ENCODE data around the gene RDH5. TPM values are rescaled to one million over a fixed set of nuclear protein-coding genes. Genes with fewer than 3 reads are reported as not detected.

The RDH5 gene
- total RNA-seq, 3 donors from 2014 or later (not counting 1 experiment from before 2014, with no cell fraction given): 9.6 to 19.0 (median 10.1) TPM

DNA sequence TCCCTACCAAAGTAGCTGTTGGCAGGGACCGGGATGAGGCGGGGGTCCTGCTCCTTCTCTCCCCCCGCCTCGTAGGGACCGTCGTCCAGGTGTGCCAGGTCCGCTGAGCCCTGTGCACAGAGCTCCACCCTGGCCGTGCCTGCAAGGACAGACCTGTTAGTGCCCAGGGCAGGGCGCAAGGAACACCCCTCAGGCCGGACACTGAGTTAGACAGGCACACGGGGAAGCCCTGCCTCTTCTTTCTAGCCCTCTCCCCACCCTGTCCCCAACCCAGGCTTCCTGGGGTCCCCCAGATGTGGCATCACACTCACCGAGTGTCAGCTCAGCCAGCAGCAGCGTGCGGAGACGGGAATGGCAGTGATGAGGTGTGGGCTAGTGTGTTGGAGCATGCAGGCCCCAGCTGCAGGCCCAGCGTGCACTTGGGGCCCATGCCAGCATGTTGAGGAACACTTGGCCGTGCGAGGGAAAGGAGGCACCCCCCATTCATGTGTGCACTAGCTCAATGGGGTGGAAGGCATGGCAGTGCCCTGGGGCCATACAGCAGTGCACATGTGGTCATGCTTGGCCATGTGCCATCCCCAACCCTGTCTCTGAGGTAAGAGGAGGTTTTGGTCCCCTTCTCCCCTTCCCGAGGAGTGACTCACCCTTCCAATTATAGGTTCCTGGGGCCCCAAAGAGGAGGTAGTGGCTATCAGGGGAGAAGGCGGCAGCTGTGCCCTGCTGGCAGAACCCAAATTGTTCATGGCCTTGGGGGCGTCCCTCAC, 19.8 kb upstream of the RDH5 start:
- H3K4me3 ChIP-seq (ENCODE audit: low read length): no peak overlapping the region
- TF ChIP-seq CTCF (IDR thresholded peaks at IDR 0.05): no peak
- no peaks in the 10 kb centered on the region for H3K27me3 ChIP-seq (ENCODE audit: control insufficient read depth, insufficient read depth, low read length)
- no peaks in the 10 kb centered on the region for H3K9me3 ChIP-seq (ENCODE audit: control insufficient read depth, insufficient read depth, low read length)
- 89% methylated on average over 20 of the region's 21 CpGs for WGBS (ENCODE audit: insufficient coverage)
- Mint-ChIP-seq H3K4me1 (no peaks in the 10 kb centered on the region), H3K9me3 (no peaks in the 10 kb centered on the region), H3K27ac (no peak overlapping the region), H3K4me3 (no peak overlapping the region), H3K27me3 (ENCODE audit: low read depth in 2 of 2) (no peaks in the 10 kb centered on the region), H3K36me3 (no peaks in the 10 kb centered on the region)
- no peak overlapping the region for H3K27ac ChIP-seq (ENCODE audit: low read length)
- DNase-seq: no peak
- H3K4me1 ChIP-seq (ENCODE audit: control insufficient read depth, insufficient read depth, low read length): no peaks in the 10 kb centered on the region
- no peaks in the 10 kb centered on the region for H3K36me3 ChIP-seq (ENCODE audit: control insufficient read depth, insufficient read depth, low read length)
- intact Hi-C loops (cut with micrococcal nuclease): no loop called here
- no peak for ATAC-seq

DNA sequence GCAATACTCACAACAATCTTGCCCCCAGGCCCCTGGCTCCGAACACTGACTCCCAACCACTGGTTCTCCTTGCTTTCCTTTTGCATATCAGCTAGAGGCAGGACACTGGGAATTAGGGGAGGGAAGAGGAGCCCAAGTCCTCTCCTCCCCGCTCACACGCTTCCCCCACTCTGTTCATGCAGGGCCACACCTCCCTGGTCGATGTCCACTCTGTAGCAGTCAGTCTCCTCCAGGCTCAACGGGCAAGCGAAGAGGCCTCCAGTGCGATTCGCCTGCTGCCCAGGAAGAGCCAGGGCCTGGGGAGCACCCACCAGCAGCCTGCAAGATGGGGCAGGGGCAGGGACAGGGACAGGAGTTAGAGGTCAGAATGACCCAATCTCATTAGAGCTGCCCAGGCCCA, 17.3 kb upstream of the RDH5 start:
- H3K9me3 Mint-ChIP-seq: no peaks in the 10 kb centered on the region
- intact Hi-C loops (cut with micrococcal nuclease): no loop called here
- peaks cover 9% of the 10 kb centered on the region for H3K27me3 ChIP-seq (ENCODE audit: control insufficient read depth, insufficient read depth, low read length)
- 95% methylated on average over 8 of the region's 8 CpGs for WGBS (ENCODE audit: insufficient coverage)
- no peak overlapping the region for H3K27ac Mint-ChIP-seq
- ATAC-seq (no peak), DNase-seq (no peak)
- H3K27ac ChIP-seq (ENCODE audit: low read length): no peak overlapping the region
- no peak overlapping the region for H3K4me3 Mint-ChIP-seq
- H3K27me3 Mint-ChIP-seq (ENCODE audit: low read depth in 2 of 2): peaks cover 9 to 10% of the 10 kb centered on the region in 2 donors
- no peaks in the 10 kb centered on the region for H3K9me3 ChIP-seq (ENCODE audit: control insufficient read depth, insufficient read depth, low read length)
- TF ChIP-seq CTCF (IDR thresholded peaks at IDR 0.05): no peak
- peaks cover 8 to 9% of the 10 kb centered on the region in 2 donors for H3K4me1 Mint-ChIP-seq
- H3K4me1 ChIP-seq (ENCODE audit: control insufficient read depth, insufficient read depth, low read length): peaks cover 9% of the 10 kb centered on the region
- H3K36me3 ChIP-seq (ENCODE audit: control insufficient read depth, insufficient read depth, low read length): no peaks in the 10 kb centered on the region
- H3K4me3 ChIP-seq (ENCODE audit: low read length): no peak overlapping the region
- no peaks in the 10 kb centered on the region for H3K36me3 Mint-ChIP-seq

GRCh38 chr12:55703288-55703687, 16.9 kb upstream of the RDH5 start:
- ATAC-seq (no peak), DNase-seq (no peak)
- Histone ChIP-seq H3K4me3 (ENCODE audit: low read length) (no peak overlapping the region), H3K36me3 (ENCODE audit: control insufficient read depth, insufficient read depth, low read length) (no peaks in the 10 kb centered on the region), H3K9me3 (ENCODE audit: control insufficient read depth, insufficient read depth, low read length) (no peaks in the 10 kb centered on the region), H3K27ac (ENCODE audit: low read length) (no peak overlapping the region), H3K4me1 (ENCODE audit: control insufficient read depth, insufficient read depth, low read length) (peaks cover 13% of the 10 kb centered on the region), H3K27me3 (ENCODE audit: control insufficient read depth, insufficient read depth, low read length) (peaks cover 10% of the 10 kb centered on the region)
- Mint-ChIP-seq H3K4me1 (peaks cover 12 to 14% of the 10 kb centered on the region in 2 donors), H3K9me3 (no peaks in the 10 kb centered on the region), H3K36me3 (no peaks in the 10 kb centered on the region), H3K4me3 (no peak overlapping the region), H3K27me3 (ENCODE audit: low read depth in 2 of 2) (peaks cover 13 to 14% of the 10 kb centered on the region in 2 donors), H3K27ac (no peak overlapping the region)
- TF ChIP-seq CTCF (IDR thresholded peaks at IDR 0.05): no peak
- intact Hi-C loops (cut with micrococcal nuclease): no loop called here
- WGBS (ENCODE audit: insufficient coverage): 86% methylated on average over 2 of the region's 2 CpGs
